PFSK-1 (cell line): ENCODE results near the gene APBA2.

Experiments used
- POLR2AphosphoS5 ChIP-seq: IDR thresholded peaks from 2 replicates; pipeline ENCODE4 v1.6.1; 2012; ENCODE audit warnings: low read depth, mild to moderate bottlenecking, control low read depth, low read length, moderate library complexity
- REST ChIP-seq, 2 experiments: IDR thresholded peaks; 2 replicates each; pipeline versions ENCODE4 v1.6.1 to v1.8.0; 2011 to 2012; ENCODE audit warnings: low read depth in 2 of 2, low read length in 2 of 2, control low read depth in 1 of 2, inconsistent platforms in 1 of 2, mild to moderate bottlenecking in 1 of 2, moderate library complexity in 1 of 2; ENCODE audit not compliant: insufficient read depth in 1 of 2
- SIN3A ChIP-seq: IDR thresholded peaks from 2 replicates; pipeline ENCODE4 v1.6.1; 2012; ENCODE audit warnings: mild to moderate bottlenecking, low read length, moderate library complexity, borderline replicate concordance; ENCODE audit not compliant: insufficient read depth

- TF ChIP-seq REST (IDR thresholded peaks at IDR 0.05; ENCODE audit: insufficient read depth in 1 of 2, low read depth in 2 of 2, low read length in 2 of 2) (no peak), POLR2AphosphoS5 (no peak), SIN3A (no peak)
These were observed 1.8 kb downstream of the APBA2 start for GRCh38 chr15:28887339-28888174.
